GM12875 (cell line): ENCODE measurements around the gene SLC51B.
"Not testable (repeated sequence)": the region's sequence is repeated elsewhere in the genome, so short reads cannot be mapped to it uniquely, and the experiment has no call there.

Experiments
- H3K4me3 ChIP-seq: one replicate; pipeline ENCODE4 v1.5.1; 2011; ENCODE audit warnings: low read depth, low read length, control low read depth
- CTCF ChIP-seq: IDR thresholded peaks from 2 replicates; pipeline ENCODE4 v1.5.1; 2011; ENCODE audit warnings: low read depth, mild to moderate bottlenecking, control low read depth, inconsistent platforms, low read length, moderate library complexity, borderline replicate concordance; ENCODE audit not compliant: insufficient read depth

Gene SLC51B

GRCh38 chr15:65041787-65042186 lies 3.4 kb upstream of the SLC51B start:
- TF ChIP-seq CTCF, result no peak
- no peak overlapping the region for H3K4me3 ChIP-seq

GRCh38 chr15:65042776-65043327 lies 2.3 kb upstream of the SLC51B start:
- no peak overlapping the region for H3K4me3 ChIP-seq
- no peak for TF ChIP-seq CTCF

GRCh38 chr15:65044218-65044617 lies 969 bp upstream of the SLC51B start:
- not testable (repeated sequence) for H3K4me3 ChIP-seq

GRCh38 chr15:65048241-65048640 lies 3.1 kb downstream of the SLC51B start:
- no peak overlapping the region for H3K4me3 ChIP-seq
- no peak for TF ChIP-seq CTCF

- TF ChIP-seq CTCF, result no peak
- no peak overlapping the region for H3K4me3 ChIP-seq
These were observed 4.2 kb downstream of the SLC51B start for GRCh38 chr15:65049418-65049840.

GRCh38 chr15:65050270-65050669 lies 5.1 kb downstream of the SLC51B start:
- H3K4me3 ChIP-seq, result no peak overlapping the region
- TF ChIP-seq CTCF, result no peak

- TF ChIP-seq CTCF, result no peak
- H3K4me3 ChIP-seq, result no peak overlapping the region
These were observed 6.1 kb downstream of the SLC51B start for GRCh38 chr15:65051266-65051665.

GRCh38 chr15:65052956-65053355 lies 7.8 kb downstream of the SLC51B start:
- TF ChIP-seq CTCF, result no peak
- no peak overlapping the region for H3K4me3 ChIP-seq
